DMS53 treated with DMSO at 0.1 percent for 48 hours (cell line): Measurements from ENCODE around the gene FLOT1.

Experiments used
- DNase-seq: peaks from one replicate; lab custom pipeline; 2025; ENCODE audit not compliant: unreplicated experiment; lab: John Stamatoyannopoulos, UW

Gene FLOT1

GRCh38 chr6:30705620-30706019 is 36.9 kb downstream of the FLOT1 start:
- DNase-seq, result no peak

DNA sequence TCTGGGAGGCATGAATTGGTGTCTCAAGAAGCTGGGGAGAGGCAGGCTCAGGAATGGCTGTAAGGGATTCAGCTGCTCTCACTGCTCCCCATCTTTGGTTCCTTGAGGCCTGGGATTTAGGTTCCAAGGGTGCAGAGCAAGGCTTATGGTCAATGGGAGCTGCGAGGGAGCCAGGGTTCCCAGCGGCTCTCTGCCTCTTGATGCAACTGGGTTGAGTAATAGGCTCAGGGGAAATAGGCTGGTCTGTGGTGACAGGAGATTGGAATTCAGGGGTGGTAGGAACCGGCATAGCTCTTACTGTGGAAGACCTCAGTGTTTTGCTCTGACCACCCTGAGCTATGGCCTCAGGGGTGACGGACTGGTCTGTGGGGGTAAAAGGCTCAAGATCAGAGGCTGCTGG is 38.7 kb downstream of the FLOT1 start:
- no peak for DNase-seq

DNA sequence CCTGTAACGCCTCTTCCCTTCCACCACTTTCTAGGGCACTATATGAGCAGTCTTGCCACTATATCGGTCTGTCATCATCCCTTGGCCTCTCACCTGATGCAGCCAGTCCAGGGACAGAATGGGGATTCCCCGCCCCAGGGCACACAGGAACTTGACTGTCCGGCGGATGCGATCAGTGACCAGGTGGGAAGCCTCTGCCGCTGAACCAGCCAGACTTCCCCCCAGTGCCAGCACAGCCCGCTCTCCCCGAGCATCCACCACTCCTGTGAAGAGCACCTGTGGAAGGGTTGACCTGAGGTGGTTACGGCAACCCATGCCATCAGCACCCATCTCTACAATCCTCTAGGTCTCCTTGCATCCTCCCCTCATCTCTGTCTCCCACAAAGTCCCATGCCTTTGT is 39.5 kb downstream of the FLOT1 start:
- no peak for DNase-seq

- no peak for DNase-seq
These were observed 42.1 kb downstream of the FLOT1 start for GRCh38 chr6:30700340-30700739.

DNA sequence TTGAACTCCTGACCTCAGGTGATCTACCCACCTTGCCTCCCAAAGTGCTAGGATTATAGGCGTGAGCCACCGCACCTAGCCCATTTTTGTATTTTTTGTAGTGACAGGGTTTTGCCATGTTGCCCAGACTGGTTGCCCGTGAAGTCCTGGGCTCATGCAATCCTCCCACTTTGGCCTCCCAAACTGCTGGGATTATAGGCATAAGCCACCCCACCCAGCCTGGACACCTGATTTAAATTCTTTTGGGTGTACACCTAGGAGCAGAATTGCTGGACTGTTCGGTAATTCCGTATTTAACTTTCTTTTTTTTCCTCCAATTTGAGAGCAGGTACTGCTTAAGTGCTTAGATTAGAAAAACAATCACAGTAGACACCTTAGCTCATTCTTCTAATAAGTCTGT is 46.1 kb downstream of the FLOT1 start:
- DNase-seq, result no peak

DNA sequence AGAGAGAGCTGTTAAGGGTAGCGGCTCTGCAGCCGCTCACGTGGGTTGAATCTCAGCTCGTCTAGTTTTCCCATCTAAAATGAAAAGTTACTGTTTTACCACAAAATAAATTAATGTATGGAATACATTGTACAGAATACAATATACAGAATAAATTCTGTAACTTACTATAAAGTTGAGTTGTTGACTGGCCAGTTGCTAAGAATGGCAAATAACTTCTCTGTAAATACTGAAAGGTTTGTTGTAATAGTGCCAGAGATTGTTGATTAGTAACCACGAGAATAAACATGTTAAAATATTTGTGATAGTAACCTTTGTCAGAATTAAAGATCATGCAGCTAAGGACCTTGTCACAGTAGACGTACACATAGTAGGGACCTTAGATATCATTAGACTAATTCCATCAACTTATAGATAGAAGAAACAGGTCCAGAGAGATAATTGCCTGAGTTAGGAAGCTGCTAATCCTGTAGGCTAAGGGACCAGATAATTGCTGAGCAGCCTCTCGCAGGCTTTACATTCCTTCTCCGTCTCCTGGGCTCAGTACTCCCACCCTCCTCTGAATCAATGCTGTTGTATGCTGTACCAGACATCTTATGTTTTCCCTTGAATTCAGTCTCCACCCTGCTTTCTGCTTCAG is 51.2 kb downstream of the FLOT1 start:
- DNase-seq, result no peak

GRCh38 chr6:30690403-30691207 is 51.9 kb downstream of the FLOT1 start, which contains the start of gene NRM:
Gene NRM (minus strand): TSS chr6:30690984. CDS start chr6:30690974, 10 bp downstream.
- DNase-seq, result peak; percentile 77

- DNase-seq, result no peak
These were observed 52.5 kb downstream of the FLOT1 start for GRCh38 chr6:30689985-30690384.

DNA sequence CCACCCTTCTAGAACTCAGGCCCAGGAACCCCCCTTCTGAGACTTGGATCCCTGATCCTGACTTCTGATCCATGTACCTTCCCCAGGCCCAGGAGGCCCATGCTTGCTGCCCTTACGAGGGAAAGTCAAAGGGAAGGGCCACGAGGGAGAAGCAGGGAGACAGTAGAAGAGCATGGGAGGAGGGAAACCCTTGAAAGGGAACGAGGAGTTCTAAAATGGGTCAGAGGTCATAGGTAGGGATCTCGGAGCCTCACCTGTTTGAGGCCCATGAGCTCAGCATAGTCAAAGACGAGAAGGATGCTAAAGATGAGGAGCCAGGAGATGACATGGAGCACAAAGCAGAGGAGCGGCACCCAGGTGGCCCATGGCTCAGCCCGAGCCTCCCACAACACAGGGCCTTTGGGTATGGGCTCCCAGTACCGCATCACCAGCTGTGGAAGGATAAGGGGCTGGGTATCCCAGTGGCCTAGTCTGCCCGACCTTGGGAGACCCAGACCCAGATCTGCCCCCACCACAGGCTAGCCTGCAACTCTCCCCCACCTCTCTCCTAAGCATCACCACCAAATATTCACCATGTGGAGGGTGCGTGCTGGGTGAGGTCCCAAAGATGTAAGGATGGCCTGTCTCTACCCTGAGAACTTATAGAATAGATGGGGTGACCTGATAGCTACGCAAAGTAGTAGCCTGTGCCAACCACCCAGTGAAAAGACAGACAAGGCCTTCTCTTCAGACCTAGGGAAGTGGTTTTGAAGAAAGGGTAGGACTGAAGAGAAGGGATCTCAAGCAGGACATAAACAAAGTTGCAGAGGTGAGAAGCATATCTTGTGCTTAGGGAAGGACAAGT is 53.2 kb downstream of the FLOT1 start:
- DNase-seq, result no peak

- DNase-seq, result no peak
These were observed 53.9 kb downstream of the FLOT1 start for GRCh38 chr6:30688569-30688968.

- no peak for DNase-seq
These were observed 54.6 kb downstream of the FLOT1 start for GRCh38 chr6:30687659-30688431.

GRCh38 chr6:30686908-30687658 is 55.4 kb downstream of the FLOT1 start:
- peak; percentile 74 for DNase-seq

DNA sequence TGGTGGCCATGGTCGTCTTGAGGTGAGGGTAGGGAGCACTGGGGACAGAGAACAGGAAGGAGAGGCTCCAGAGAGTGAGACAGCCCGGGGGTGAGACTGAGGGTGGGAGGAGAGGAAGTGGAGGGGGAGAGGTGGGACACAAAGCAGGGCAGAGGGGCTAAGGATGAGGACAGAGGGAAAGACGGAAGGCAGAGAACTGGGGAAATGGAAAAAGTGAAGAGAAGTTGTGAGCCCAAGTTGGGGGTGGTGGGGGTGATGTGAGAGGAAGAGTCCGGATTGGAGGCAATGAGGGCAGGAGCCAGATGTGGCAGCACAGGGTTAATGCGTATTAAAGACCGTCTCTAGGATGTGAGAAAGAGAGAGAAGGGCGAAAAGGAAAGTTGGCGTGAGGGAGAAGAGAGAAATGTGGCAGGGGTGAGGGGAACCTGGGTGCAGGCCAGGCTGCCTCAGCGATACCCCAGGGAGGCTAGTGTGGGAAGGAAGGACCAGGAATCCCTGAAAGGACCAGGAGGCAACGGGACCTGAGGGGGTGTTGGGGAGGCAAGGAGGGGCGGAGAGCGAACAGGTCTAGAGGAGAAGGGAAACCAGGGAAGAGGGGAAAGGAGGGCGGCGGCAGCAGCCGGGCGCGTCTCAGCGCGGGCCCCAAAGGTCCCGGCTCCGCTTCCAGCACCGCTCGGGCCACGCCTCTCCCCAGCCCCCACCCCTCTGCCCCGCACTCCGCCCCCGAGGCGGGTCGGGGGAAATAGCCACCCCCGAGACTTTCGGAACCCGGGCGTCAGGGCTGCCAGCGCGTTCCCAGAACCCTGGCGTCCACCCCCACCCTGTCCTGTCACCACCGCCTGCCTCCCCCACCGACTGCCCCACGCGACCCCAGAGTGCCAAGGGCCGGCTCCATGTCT is 56.2 kb downstream of the FLOT1 start, which contains the start of gene PPP1R18:
TSS of gene PPP1R18 (minus strand) at position 637 of the 899 bp plus-strand sequence. CDS start at position 10, 627 bp downstream.
- no peak for DNase-seq

DNA sequence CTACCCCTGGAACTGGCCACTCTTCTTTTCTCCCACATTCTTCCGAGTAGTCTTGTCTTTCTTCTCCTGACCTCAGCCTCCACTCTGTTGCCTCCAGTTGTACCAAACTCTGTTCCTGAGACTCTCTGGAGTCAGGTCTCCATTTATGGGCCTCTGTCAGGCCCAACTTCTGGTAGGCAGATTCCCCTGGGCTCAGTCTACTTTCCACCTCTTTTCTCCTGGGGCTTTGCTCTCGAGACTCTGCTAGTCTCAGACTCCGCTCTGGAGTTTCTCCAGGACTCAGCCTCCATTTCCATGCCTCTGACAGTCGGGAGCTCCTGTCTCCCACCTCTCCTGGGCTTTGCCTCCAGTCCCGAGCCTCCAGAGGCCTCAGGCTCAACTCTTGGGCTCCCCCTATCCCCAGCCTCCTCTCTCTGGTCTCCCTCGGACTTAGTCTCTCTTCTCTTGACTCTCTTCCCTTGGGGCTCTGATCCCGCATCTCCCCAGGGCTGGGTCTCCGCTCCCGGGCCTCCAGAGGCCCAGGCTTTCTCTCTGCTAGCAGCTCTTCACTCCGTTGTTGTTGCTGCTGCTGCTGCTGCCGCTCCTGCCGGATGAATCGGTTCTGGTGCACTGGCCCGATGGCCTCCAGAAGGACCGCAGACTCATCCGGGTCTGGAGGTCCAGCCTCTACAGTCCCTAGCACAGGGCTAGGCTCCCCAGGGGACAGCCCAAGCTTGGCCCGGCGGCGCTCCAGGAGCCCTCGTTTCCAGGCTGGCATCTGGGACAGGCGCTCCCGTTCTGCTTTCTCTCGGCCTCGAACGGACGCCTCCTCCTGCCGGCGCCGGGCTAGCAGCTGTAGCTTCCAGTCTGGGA is 57.1 kb downstream of the FLOT1 start:
- no peak for DNase-seq

DNA sequence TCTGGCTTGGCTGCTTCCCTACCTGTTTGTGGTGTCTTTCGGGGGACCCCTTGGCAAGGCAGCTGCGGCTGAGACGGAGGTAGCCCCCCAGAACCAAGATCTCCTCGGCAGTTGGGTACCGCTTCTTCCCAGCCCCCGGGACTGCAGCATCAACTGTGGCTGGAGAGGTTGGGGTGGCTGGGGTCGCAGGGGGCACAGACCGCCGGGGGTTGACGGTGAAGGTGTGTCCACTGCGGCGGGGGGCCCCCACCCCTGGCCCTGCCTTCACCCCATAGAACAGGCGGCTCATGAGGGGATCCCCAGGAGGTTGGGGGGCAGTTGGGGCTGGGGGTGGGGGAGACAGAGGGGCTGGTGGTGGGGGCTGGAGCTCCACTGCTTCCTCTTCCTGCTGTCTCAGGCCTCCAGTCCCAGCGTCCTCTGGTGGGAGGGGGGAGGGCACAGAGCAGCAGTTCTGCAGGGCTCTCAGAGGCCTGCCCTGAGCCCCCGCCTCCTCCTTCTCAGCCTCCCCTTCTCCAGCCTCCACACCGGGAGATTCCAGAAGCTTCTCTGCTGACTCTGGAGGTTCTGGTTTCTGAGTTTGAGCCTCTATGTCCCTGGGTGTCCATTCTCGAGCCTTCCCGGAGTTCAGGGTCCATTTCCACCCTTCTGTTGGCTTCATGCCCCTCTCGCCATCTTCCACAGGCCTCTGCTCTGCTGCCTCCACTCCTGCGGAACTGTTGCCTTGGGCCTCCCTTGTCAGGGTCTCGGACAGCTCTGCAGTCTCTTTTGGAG is 57.9 kb downstream of the FLOT1 start:
- DNase-seq, result no peak

DNA sequence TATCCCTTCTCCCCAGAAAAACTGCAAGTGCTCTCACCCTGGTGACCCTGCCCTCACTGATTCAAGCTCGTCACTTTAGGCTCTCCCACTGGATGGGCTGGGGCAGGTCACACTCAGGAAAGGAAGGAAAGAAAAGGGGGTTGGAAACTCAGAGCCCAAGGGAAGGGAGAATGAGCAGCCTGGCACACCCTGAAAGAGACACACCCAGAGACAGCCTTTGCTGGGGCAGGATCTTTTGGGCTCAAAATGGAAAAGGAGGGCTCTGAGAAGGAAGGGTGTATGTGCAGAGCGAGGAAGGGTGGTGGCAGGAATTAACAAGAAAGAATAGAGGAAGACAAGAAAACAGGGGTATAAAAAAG is 58.5 kb downstream of the FLOT1 start:
- no peak for DNase-seq

GRCh38 chr6:30683183-30683979 is 59.1 kb downstream of the FLOT1 start:
- DNase-seq, result no peak
